Endothelial cell of umbilical vein (primary cell): ENCODE measurements around the gene SLC7A4. TPM values are rescaled to one million over a fixed set of nuclear protein-coding genes. Genes with fewer than 3 reads are reported as not detected.

Experiments
- BruUV-seq: library from RNA; stranded (reverse); fragments of 400-500 nt; replicated peaks from 2 replicates; lab custom pipeline; 2021; lab: Mats Ljungman, UMichigan
- CTCF ChIA-PET: fragments of 300-600, 350-600 bp; sonication (Branson Sonifier 250); formaldehyde crosslinking; loops from one replicate; lab custom pipeline; 2021; ENCODE audit warnings: antibody characterized with exemption, inconsistent platforms; lab: Charles Lee
- POLR2A ChIA-PET: fragments of 300-600, 350-600 bp; sonication (Branson Sonifier 250); formaldehyde crosslinking; loops from one replicate; lab custom pipeline; 2021; ENCODE audit warnings: antibody characterized with exemption, inconsistent platforms; lab: Charles Lee
- DNase-seq: peaks from one replicate; pipeline ENCODE4 v3.0.0-alpha.2; 2011; ENCODE audit warnings: low read depth, low spot score
- FAIRE-seq: peaks from 2 replicates; lab custom pipeline; 2011; peaks lifted over from hg19 to GRCh38; lab: Jason Lieb, UNC
- H2AFZ ChIP-seq: 2 replicates; pipeline ENCODE4 v1.6.0; 2012; ENCODE audit warnings: low read depth, low read length, control low read depth, inconsistent platforms
- H3K27ac ChIP-seq: 2 replicates; pipeline ENCODE4 v1.5.1; 2011; ENCODE audit warnings: low read depth, mild to moderate bottlenecking, control low read depth, low read length, moderate library complexity; ENCODE audit not compliant: insufficient read depth
- H3K27me3 ChIP-seq, 2 experiments: 2 replicates each; pipeline versions ENCODE4 v1.6.0 to v1.6.1; 2011; ENCODE audit warnings: low read length in 2 of 2, mixed read lengths in 1 of 2; ENCODE audit not compliant: control insufficient read depth in 2 of 2, insufficient read depth in 2 of 2
- H3K36me3 ChIP-seq, 2 experiments: 2 replicates in 1 of 2; 3 replicates in 1 of 2; pipeline ENCODE4 v1.5.1; 2011; ENCODE audit warnings: low read length in 2 of 2, mild to moderate bottlenecking in 1 of 2, moderate library complexity in 1 of 2; ENCODE audit not compliant: control insufficient read depth in 2 of 2, insufficient read depth in 2 of 2; ENCODE audit errors: extremely low read depth in 1 of 2
- H3K4me1 ChIP-seq: 3 replicates; pipeline ENCODE4 v1.5.1; 2011; ENCODE audit warnings: mild to moderate bottlenecking, low read length; ENCODE audit not compliant: control insufficient read depth, insufficient read depth; ENCODE audit errors: extremely low read depth
- H3K4me2 ChIP-seq: 2 replicates; pipeline ENCODE4 v1.6.1; 2011; ENCODE audit warnings: low read length, control low read depth, mixed read lengths; ENCODE audit not compliant: insufficient read depth
- H3K4me3 ChIP-seq, 3 experiments: fragments of 200-600 bp in 1 of 3; sonication (generic), shearing (Covaris generic) in 1 of 3; replicated peaks in 1 of 3; 2 replicates each; pipeline ENCODE4 v1.5.1; 2011 to 2016; ENCODE audit warnings: control low read depth in 3 of 3, low read length in 3 of 3, mild to moderate bottlenecking in 2 of 3, inconsistent platforms in 1 of 3, low read depth in 1 of 3, moderate library complexity in 1 of 3; ENCODE audit not compliant: insufficient read depth in 1 of 3
- H3K79me2 ChIP-seq: 2 replicates; pipeline ENCODE4 v1.6.0; 2012; ENCODE audit warnings: low read length, inconsistent platforms; ENCODE audit not compliant: control insufficient read depth, insufficient read depth
- H3K9ac ChIP-seq: replicated peaks from 2 replicates; pipeline ENCODE3; 2011; ENCODE audit warnings: low read length, control low read depth; ENCODE audit not compliant: insufficient read depth; ENCODE audit errors: extremely low read depth
- H3K9me1 ChIP-seq: replicated peaks from 3 replicates; pipeline ENCODE4 v1.6.0; 2011; ENCODE audit warnings: mild to moderate bottlenecking, low read length; ENCODE audit not compliant: control insufficient read depth, insufficient read depth; ENCODE audit errors: extremely low read depth
- H3K9me3 ChIP-seq: replicated peaks from 2 replicates; pipeline ENCODE4 v1.5.1; 2012; ENCODE audit warnings: low read length, inconsistent platforms; ENCODE audit not compliant: control insufficient read depth, insufficient read depth
- H4K20me1 ChIP-seq: replicated peaks from 2 replicates; pipeline ENCODE3; 2011; ENCODE audit warnings: mild to moderate bottlenecking, low read length; ENCODE audit not compliant: control insufficient read depth, insufficient read depth; ENCODE audit errors: extremely low read depth
- EZH2 ChIP-seq: IDR thresholded peaks from 2 replicates; pipeline ENCODE4 v1.6.1; 2012; ENCODE audit warnings: borderline replicate concordance, low read depth, mild to moderate bottlenecking, moderate library complexity, low read length, inconsistent platforms; ENCODE audit not compliant: severe bottlenecking
- FOS ChIP-seq: IDR thresholded peaks from 2 replicates; pipeline ENCODE4 v1.6.1; 2011; ENCODE audit warnings: mild to moderate bottlenecking, low read length, moderate library complexity, borderline replicate concordance; ENCODE audit not compliant: insufficient read depth
- GATA2 ChIP-seq: IDR thresholded peaks from 2 replicates; pipeline ENCODE4 v1.7.0; 2011; ENCODE audit warnings: low read depth, mild to moderate bottlenecking, moderate library complexity, mixed read lengths, low read length; ENCODE audit not compliant: insufficient read length, insufficient read depth
- JUN ChIP-seq: IDR thresholded peaks from 2 replicates; pipeline ENCODE4 v1.6.1; 2011; ENCODE audit warnings: borderline replicate concordance, low read depth; ENCODE audit not compliant: insufficient read length, insufficient read depth
- MAX ChIP-seq: IDR thresholded peaks from 2 replicates; pipeline ENCODE4 v1.6.1; 2011; ENCODE audit not compliant: insufficient read depth, insufficient read length
- MYC ChIP-seq: IDR thresholded peaks from one replicate; pipeline ENCODE4 v1.6.1; 2011; ENCODE audit warnings: mild to moderate bottlenecking, low read depth, low read length
- POLR2A ChIP-seq: IDR thresholded peaks from 2 replicates; pipeline ENCODE4 v1.6.1; 2012; ENCODE audit warnings: low read depth, mild to moderate bottlenecking, control low read depth, low read length
- POLR2AphosphoS5 ChIP-seq: IDR thresholded peaks from 2 replicates; pipeline ENCODE4 v1.6.1; 2012; ENCODE audit warnings: low read depth, mild to moderate bottlenecking, control low read depth, low read length, moderate library complexity; ENCODE audit not compliant: insufficient read depth
- dilution Hi-C: fragments of 300-500 bp; cut with MboI; formaldehyde crosslinking; loops from one replicate; pipeline ENCODE4 v1.15.0; 2019; ENCODE audit warnings: low sequenced_read_pairs; ENCODE audit not compliant: extremely low pct_ligation_motif_present
- intact Hi-C: fragments of 100-400 bp; cut with micrococcal nuclease; formaldehyde crosslinking; loops from one replicate; pipeline ENCODE4 v1.10.0; 2022
- polyA plus RNA-seq, 4 experiments: library from polyadenylated mRNA; depleted of rRNA in 3 of 4; stranded (reverse) in 3 of 4; unstranded in 1 of 4; fragments of >200 nt; gene quantifications; 2 replicates each; pipeline versions ENCODE4 v1.2.1 to v1.2.3, GENCODE V29; 2011 to 2012; ENCODE audit warnings: missing spikeins in 1 of 4
- total RNA-seq: library from RNA; stranded (reverse); gene quantifications from 2 replicates; pipeline ENCODE4 v1.2.3, GENCODE V29; 2021
- TF ChIP-seq, protein P1 (sequence below), 2 donors: IDR thresholded peaks; 1 replicate in 1 of 2; 2 replicates in 1 of 2; pipeline ENCODE4 v1.5.1; 2011; ENCODE audit warnings: low read length in 2 of 2, mild to moderate bottlenecking in 2 of 2, moderate library complexity in 2 of 2, control low read depth in 1 of 2, inconsistent platforms in 1 of 2, low read depth in 1 of 2; ENCODE audit not compliant: insufficient read depth in 1 of 2; ENCODE audit errors: extremely low read depth in 1 of 2

SLC7A4 gene
- total and polyA plus RNA-seq, 2 donors (not counting 3 experiments of a cell fraction or from before 2014, with no cell fraction given), result not detected

DNA sequence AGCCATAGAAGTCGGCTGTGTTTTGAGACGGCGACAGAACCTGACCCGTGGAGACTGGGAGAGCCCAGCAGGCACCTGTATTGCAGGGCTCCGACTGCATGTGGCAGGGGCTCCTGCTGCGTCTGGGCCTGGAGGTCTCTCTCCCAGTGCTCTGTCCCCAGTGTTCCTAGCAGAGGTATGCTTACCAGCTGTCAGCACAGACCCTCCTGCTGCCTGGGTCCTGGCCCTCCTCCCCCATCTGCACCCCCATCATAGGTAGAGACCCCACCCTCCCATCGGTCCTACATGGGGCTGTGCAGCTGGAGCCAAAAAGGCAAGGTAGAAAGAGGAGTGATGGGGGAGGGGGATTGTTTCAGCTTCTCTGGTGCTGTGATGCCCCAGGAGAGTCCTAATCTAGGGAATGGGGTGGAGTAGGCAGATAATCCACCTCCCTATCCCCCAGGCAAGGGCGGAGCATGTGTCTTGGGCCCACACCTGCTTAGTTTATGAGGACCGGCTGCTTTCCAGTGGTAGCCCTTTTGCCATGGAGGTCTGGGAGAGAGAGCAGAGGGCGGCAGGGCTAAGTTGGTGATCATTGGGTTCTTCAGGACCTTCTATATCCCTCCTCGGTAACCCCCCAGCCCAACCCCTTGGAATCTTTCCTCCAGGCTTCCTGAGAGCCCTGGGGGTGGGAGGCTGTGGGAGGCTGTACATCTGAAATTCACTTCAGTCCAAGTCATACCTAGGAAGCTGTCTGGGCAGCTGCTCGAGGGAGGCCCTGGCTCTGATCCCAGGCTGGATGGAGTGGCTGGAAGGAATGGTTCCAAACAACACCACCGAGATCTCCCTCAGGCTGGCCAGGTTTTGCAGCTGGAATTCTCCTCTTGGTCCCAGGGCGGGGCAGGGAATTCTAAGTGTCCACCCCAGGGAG is 5.3 kb downstream of the SLC7A4 start:
- no peaks in the 10 kb centered on the region for H4K20me1 ChIP-seq
- dilution Hi-C loops, result no loop called here
- intact Hi-C loops, result no loop called here
- no peaks in the 10 kb centered on the region for H3K36me3 ChIP-seq
- DNase-seq, result no peak
- ChIA-PET POLR2A (no interaction called here), CTCF (no interaction called here)
- TF ChIP-seq MYC, result no peak
- no peak for TF ChIP-seq MAX
- no peak for TF ChIP-seq FOS
- TF ChIP-seq EZH2, result no peak
- TF ChIP-seq POLR2AphosphoS5, result no peak
- TF ChIP-seq POLR2A, result no peak
- TF ChIP-seq, protein P1, sequence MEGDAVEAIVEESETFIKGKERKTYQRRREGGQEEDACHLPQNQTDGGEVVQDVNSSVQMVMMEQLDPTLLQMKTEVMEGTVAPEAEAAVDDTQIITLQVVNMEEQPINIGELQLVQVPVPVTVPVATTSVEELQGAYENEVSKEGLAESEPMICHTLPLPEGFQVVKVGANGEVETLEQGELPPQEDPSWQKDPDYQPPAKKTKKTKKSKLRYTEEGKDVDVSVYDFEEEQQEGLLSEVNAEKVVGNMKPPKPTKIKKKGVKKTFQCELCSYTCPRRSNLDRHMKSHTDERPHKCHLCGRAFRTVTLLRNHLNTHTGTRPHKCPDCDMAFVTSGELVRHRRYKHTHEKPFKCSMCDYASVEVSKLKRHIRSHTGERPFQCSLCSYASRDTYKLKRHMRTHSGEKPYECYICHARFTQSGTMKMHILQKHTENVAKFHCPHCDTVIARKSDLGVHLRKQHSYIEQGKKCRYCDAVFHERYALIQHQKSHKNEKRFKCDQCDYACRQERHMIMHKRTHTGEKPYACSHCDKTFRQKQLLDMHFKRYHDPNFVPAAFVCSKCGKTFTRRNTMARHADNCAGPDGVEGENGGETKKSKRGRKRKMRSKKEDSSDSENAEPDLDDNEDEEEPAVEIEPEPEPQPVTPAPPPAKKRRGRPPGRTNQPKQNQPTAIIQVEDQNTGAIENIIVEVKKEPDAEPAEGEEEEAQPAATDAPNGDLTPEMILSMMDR (IDR thresholded peaks at IDR 0.05; ENCODE audit: extremely low read depth in 1 of 2, insufficient read depth in 1 of 2, low read depth in 1 of 2, low read length in 2 of 2), result no peak
- TF ChIP-seq GATA2, result no peak
- no peak for TF ChIP-seq JUN
- H3K9ac ChIP-seq, result no peak overlapping the region
- H3K27me3 ChIP-seq, result peaks cover 6 to 8% of the 10 kb centered on the region in 2 experiments
- no peak for FAIRE-seq
- no TSS peak for BruUV-seq
- H3K9me3 ChIP-seq, result no peaks in the 10 kb centered on the region
- no peak overlapping the region for H2AFZ ChIP-seq
- no peaks in the 10 kb centered on the region for H3K9me1 ChIP-seq
- no peak overlapping the region for H3K27ac ChIP-seq
- H3K4me1 ChIP-seq, result no peaks in the 10 kb centered on the region
- no peak overlapping the region for H3K4me2 ChIP-seq
- H3K79me2 ChIP-seq, result no peaks in the 10 kb centered on the region
- no peak overlapping the region for H3K4me3 ChIP-seq
